Lung (tissue), 12 donors: Measurements from ENCODE around the gene CPPED1. TPM values are rescaled to one million over a fixed set of nuclear protein-coding genes. Genes with fewer than 3 reads are reported as not detected.

Experiments
- ATAC-seq: fragments of 200-7000 bp; cut with Tn5 transposase; one replicate; pipeline ENCODE4 v1.9.1; 2020; ENCODE audit warnings: moderate number of reproducible peaks; ENCODE audit not compliant: insufficient read depth, low FRiP score
- DNase-seq, 3 donors: peaks; one replicate each; pipeline ENCODE4 v3.0.0-alpha.2; 2013 to 2017
- H3K27ac ChIP-seq, 2 donors: one replicate each; pipeline ENCODE4 v1.5.1; 2013; ENCODE audit warnings: mild to moderate bottlenecking in 2 of 2, moderate library complexity in 2 of 2, control low read depth in 1 of 2, inconsistent platforms in 1 of 2, low read depth in 1 of 2, low read length in 1 of 2
- H3K27me3 ChIP-seq, 3 donors: one replicate each; pipeline ENCODE4 v1.5.1; 2013; ENCODE audit warnings: low read length in 2 of 3; ENCODE audit not compliant: control insufficient read depth in 3 of 3, insufficient read depth in 3 of 3
- H3K36me3 ChIP-seq, 4 donors: one replicate each; pipeline ENCODE4 v1.5.1; 2013; ENCODE audit warnings: low read length in 4 of 4, mild to moderate bottlenecking in 1 of 4, moderate library complexity in 1 of 4; ENCODE audit not compliant: control insufficient read depth in 4 of 4, insufficient read depth in 4 of 4
- H3K4me1 ChIP-seq, 5 donors: one replicate each; pipeline ENCODE4 v1.5.1; 2013; ENCODE audit warnings: low read length in 5 of 5, mild to moderate bottlenecking in 2 of 5, moderate library complexity in 1 of 5; ENCODE audit not compliant: control insufficient read depth in 5 of 5, insufficient read depth in 5 of 5
- H3K4me3 ChIP-seq: one replicate; pipeline ENCODE4 v1.5.1; 2013; ENCODE audit warnings: mild to moderate bottlenecking, control low read depth, moderate library complexity
- H3K9ac ChIP-seq, 2 donors: one replicate each; pipeline ENCODE4 v1.5.1; 2013; ENCODE audit warnings: low read length in 2 of 2, control low read depth in 1 of 2; ENCODE audit not compliant: insufficient read depth in 1 of 2
- H3K9me3 ChIP-seq, 4 donors: one replicate each; pipeline ENCODE4 v1.5.1; 2013; ENCODE audit warnings: low read length in 3 of 4, mild to moderate bottlenecking in 1 of 4, moderate library complexity in 1 of 4; ENCODE audit not compliant: control insufficient read depth in 4 of 4, insufficient read depth in 3 of 4
- CTCF ChIP-seq: IDR thresholded peaks from 2 replicates; pipeline ENCODE4 v1.5.1; 2012; ENCODE audit warnings: mild to moderate bottlenecking; ENCODE audit errors: control extremely low read depth, extremely low read depth
- WGBS, 2 donors: extraction: QIAGEN DNeasy Blood & Tissue Kit; methylation state at CpG; one replicate each; pipeline ENCODE4 v1.1.7; 2013; 5-methylcytosine and 5-hydroxymethylcytosine counted together
- polyA plus RNA-seq, 2 donors: library from polyadenylated mRNA; stranded (reverse); fragments of 200-250 nt; gene quantifications; one replicate each; pipeline ENCODE4 v1.2.1, GENCODE V29; 2013
- total RNA-seq, 2 donors: library from RNA; depleted of rRNA in 1 of 2; stranded (reverse); fragments of >200 nt in 1 of 2; gene quantifications; one replicate each; pipeline ENCODE4 v1.2.1, GENCODE V29; 2014 to 2021
- donor health status: control.
- donor health status: control.
- donor health status: Bipolar disorder and iron deficiency.
- donor health status: healthy.
- donor health status: DM: yes; HTN: yes; CAD: no.

The CPPED1 gene
- total and polyA plus RNA-seq, 4 donors: 9.8 to 32.5 (median 14.2) TPM

- TF ChIP-seq CTCF: no peak
- ATAC-seq (no peak), DNase-seq (no peak)
- Histone ChIP-seq H3K27ac (no peak overlapping the region), H3K4me3 (no peak overlapping the region), H3K27me3 (no peaks in the 10 kb centered on the region), H3K4me1 (no peaks in the 10 kb centered on the region), H3K9ac (no peak overlapping the region), H3K36me3 (no peaks in the 10 kb centered on the region), H3K9me3 (peaks cover 0 to 4% (median 0%) of the 10 kb centered on the region in 4 donors)
- WGBS, 2 donors: 27 to 56% methylated on average over 2 of the region's 2 CpGs
Observed at GRCh38 chr16:12628536-12628935, 175.2 kb downstream of the CPPED1 start.

GRCh38 chr16:12627394-12627793 lies 176.3 kb downstream of the CPPED1 start:
- Histone ChIP-seq H3K4me3 (no peak overlapping the region), H3K27me3 (no peaks in the 10 kb centered on the region), H3K27ac (no peak overlapping the region), H3K4me1 (no peaks in the 10 kb centered on the region), H3K9ac (no peak overlapping the region), H3K36me3 (no peaks in the 10 kb centered on the region), H3K9me3 (peaks cover 0 to 4% (median 0%) of the 10 kb centered on the region in 4 donors)
- 85% methylated on average over 3 of the region's 3 CpGs for whole genome bisulfite sequencing, 2 donors
- no peak for DNase-seq
- no peak for TF ChIP-seq CTCF
- ATAC-seq: no peak

GRCh38 chr16:12626411-12626810 lies 177.3 kb downstream of the CPPED1 start:
- ATAC-seq: no peak
- no peak overlapping the region for H3K27ac ChIP-seq
- no peak for TF ChIP-seq CTCF
- WGBS, 2 donors: 73 to 79% methylated on average over 4 of the region's 4 CpGs
- peaks cover 0 to 4% (median 0%) of the 10 kb centered on the region in 4 donors for H3K9me3 ChIP-seq
- no peak overlapping the region for H3K4me3 ChIP-seq
- no peaks in the 10 kb centered on the region for H3K4me1 ChIP-seq
- DNase-seq: no peak
- no peaks in the 10 kb centered on the region for H3K36me3 ChIP-seq
- no peaks in the 10 kb centered on the region for H3K27me3 ChIP-seq
- no peak overlapping the region for H3K9ac ChIP-seq

GRCh38 chr16:12625716-12626115 lies 178.0 kb downstream of the CPPED1 start:
- DNase-seq: no peak
- H3K27ac ChIP-seq: no peak overlapping the region
- H3K4me1 ChIP-seq: no peaks in the 10 kb centered on the region
- ATAC-seq: no peak
- H3K9me3 ChIP-seq: peaks cover 0 to 4% (median 0%) of the 10 kb centered on the region in 4 donors
- H3K36me3 ChIP-seq: no peaks in the 10 kb centered on the region
- no peak overlapping the region for H3K4me3 ChIP-seq
- no peaks in the 10 kb centered on the region for H3K27me3 ChIP-seq
- TF ChIP-seq CTCF: no peak
- H3K9ac ChIP-seq: no peak overlapping the region
- 82 to 91% methylated on average over 10 of the region's 10 CpGs for WGBS, 2 donors
